A549 (cell line): ENCODE measurements around the gene STOX1. TPM values are rescaled to one million over a fixed set of nuclear protein-coding genes. Genes with fewer than 3 reads are reported as not detected.

Experiments used
- ATAC-seq, 2 experiments: fragments of 200-7000 bp in 1 of 2; fragments of >200 bp in 1 of 2; cut with Nextera tagmentation in 1 of 2; cut with Tn5 transposase in 1 of 2; 3 replicates each; pipeline versions ENCODE4 v1.8.0 to v1.9.1; 2018 to 2020; ENCODE audit warnings: mild to moderate bottlenecking in 1 of 2, moderate library complexity in 1 of 2
- CTCF ChIA-PET: fragments of 300-600 bp; sonication (Branson Sonifier 250); formaldehyde crosslinking; extraction: SDS; loops from one replicate; lab custom pipeline; 2021; ENCODE audit warnings: antibody characterized with exemption, inconsistent platforms; lab: Yijun Ruan, JAX
- POLR2A ChIA-PET: fragments of 350-600 bp; formaldehyde crosslinking; extraction: SDS; loops from one replicate; lab custom pipeline; 2021; ENCODE audit warnings: antibody characterized with exemption, inconsistent platforms; lab: Yijun Ruan, JAX
- DNase-seq, 2 experiments: peaks; one replicate each; pipeline versions ENCODE4 v3.0.0 to v3.0.0-alpha.2; 2011 to 2016; ENCODE audit warnings: low read depth in 1 of 2, low spot score in 1 of 2
- FAIRE-seq: peaks from 2 replicates; lab custom pipeline; 2011; peaks lifted over from hg19 to GRCh38; lab: Jason Lieb, UNC
- H3K27ac ChIP-seq, 2 experiments: fragments of >200 bp; sonication (Bioruptor Twin); formaldehyde crosslinking; 3 replicates each; pipeline ENCODE4 v1.5.1; 2016 to 2017
- H3K4me1 ChIP-seq: fragments of >200 bp; sonication (Bioruptor Twin); formaldehyde crosslinking; 3 replicates; pipeline ENCODE4 v1.6.1; 2016
- H3K4me2 ChIP-seq: fragments of >200 bp; sonication (Bioruptor Twin); formaldehyde crosslinking; 3 replicates; pipeline ENCODE4 v1.6.1; 2016
- H3K4me3 ChIP-seq: fragments of >200 bp; sonication (Bioruptor Twin); formaldehyde crosslinking; 3 replicates; pipeline ENCODE4 v1.5.1; 2016
- H3K9me3 ChIP-seq: fragments of >200 bp; sonication (Bioruptor Twin); formaldehyde crosslinking; 3 replicates; pipeline ENCODE4 v1.6.1; 2016
- EP300 ChIP-seq, 2 experiments: fragments of >200 bp; sonication (Bioruptor Twin); formaldehyde crosslinking; IDR thresholded peaks; 2 replicates in 1 of 2; 3 replicates in 1 of 2; pipeline ENCODE4 v1.6.1; 2016 to 2017
- HOXA7 ChIP-seq: fragments of 250-450 bp; sonication (Bioruptor Pico); IDR thresholded peaks from 2 replicates; pipeline ENCODE4 v1.5.0; 2020; ENCODE audit warnings: mild to moderate bottlenecking, moderate library complexity
- HOXB13 ChIP-seq: fragments of 250-450 bp; sonication (Bioruptor Pico); IDR thresholded peaks from 2 replicates; pipeline ENCODE4 v1.5.0; 2020; ENCODE audit warnings: low read depth, mild to moderate bottlenecking, moderate library complexity
- JUNB ChIP-seq: fragments of >200 bp; sonication (Bioruptor Twin); formaldehyde crosslinking; IDR thresholded peaks from 2 replicates; pipeline ENCODE4 v1.6.1; 2016
- MAZ ChIP-seq: fragments of 150-350 bp; IDR thresholded peaks from 2 replicates; pipeline ENCODE4 v1.6.1; 2014; ENCODE audit warnings: antibody characterized with exemption, low read depth, low read length, borderline replicate concordance
- NFE2L2 ChIP-seq: fragments of 150-350 bp; conservative IDR thresholded peaks from 2 replicates; pipeline ENCODE4 v1.6.1; 2014; ENCODE audit warnings: low read length
- NR3C1 ChIP-seq: fragments of >200 bp; sonication (Bioruptor Twin); formaldehyde crosslinking; IDR thresholded peaks from 3 replicates; pipeline ENCODE4 v1.6.1; 2017
- PHF8 ChIP-seq: fragments of 200-600 bp; sonication (generic); IDR thresholded peaks from 2 replicates; pipeline ENCODE4 v1.6.1; 2016; ENCODE audit warnings: low read depth, mild to moderate bottlenecking, antibody characterized with exemption, moderate library complexity, borderline replicate concordance
- POLR2A ChIP-seq: IDR thresholded peaks from 2 replicates; pipeline ENCODE4 v1.6.1; 2012; ENCODE audit warnings: mild to moderate bottlenecking, low read length
- RFX5 ChIP-seq: fragments of 450-650 bp; IDR thresholded peaks from 2 replicates; pipeline ENCODE4 v1.7.1; 2014; ENCODE audit warnings: antibody characterized with exemption, mild to moderate bottlenecking, moderate library complexity
- SMC3 ChIP-seq: fragments of >200 bp; sonication (Bioruptor Twin); formaldehyde crosslinking; IDR thresholded peaks from 3 replicates; pipeline ENCODE4 v1.6.1; 2018; ENCODE audit warnings: inconsistent platforms
- TP53 ChIP-seq: fragments of 250-450 bp; sonication (Bioruptor Pico); IDR thresholded peaks from 2 replicates; pipeline ENCODE4 v1.5.0; 2021; ENCODE audit warnings: mild to moderate bottlenecking, moderate library complexity
- ZFP36 ChIP-seq: fragments of 450-650 bp; IDR thresholded peaks from 2 replicates; pipeline ENCODE4 v1.6.1; 2014; ENCODE audit warnings: borderline replicate concordance; ENCODE audit not compliant: partially characterized antibody
- ZNF302 ChIP-seq: fragments of 250-450 bp; sonication (Bioruptor Pico); IDR thresholded peaks from 2 replicates; pipeline ENCODE4 v1.9.0; 2021; ENCODE audit warnings: inconsistent platforms, mild to moderate bottlenecking, moderate library complexity
- WGBS: methylation state at CpG from one replicate; pipeline ENCODE4 v1.1.6; 2017; ENCODE audit errors: missing lambda C conversion rate; 5-methylcytosine and 5-hydroxymethylcytosine counted together
- polyA plus RNA-seq, 4 experiments: library from polyadenylated mRNA; depleted of rRNA in 3 of 4; stranded (reverse); fragments of >200 nt; fragmentation: RNase III in 1 of 4; extraction: RNeasy Plus Mini Kit Qiagen cat#74134 plus additional on column Dnase treatment in 1 of 4; gene quantifications; 2 replicates in 3 of 4; 3 replicates in 1 of 4; pipeline ENCODE4 v1.2.3, GENCODE V29; 2011 to 2017
- TF ChIP-seq, protein P1 (sequence below): fragments of 200-600 bp; sonication (generic); IDR thresholded peaks from 2 replicates; pipeline ENCODE4 v1.6.1; 2016; ENCODE audit warnings: antibody characterized with exemption, mild to moderate bottlenecking, moderate library complexity
- TF ChIP-seq, protein P2 (sequence below): fragments of >200 bp; sonication (Bioruptor Twin); formaldehyde crosslinking; IDR thresholded peaks from 3 replicates; pipeline ENCODE4 v1.6.1; 2016
- TF ChIP-seq, protein P3 (sequence below): fragments of 250-450 bp; sonication (Bioruptor Pico); IDR thresholded peaks from 2 replicates; pipeline ENCODE4 v1.5.0; 2020; ENCODE audit warnings: low read depth, mild to moderate bottlenecking, moderate library complexity
- TF ChIP-seq, protein P4 (sequence below): IDR thresholded peaks from 2 replicates; pipeline ENCODE4 v1.6.1; 2012
- TF ChIP-seq, protein P5 (sequence below): IDR thresholded peaks from 2 replicates; pipeline ENCODE4 v1.6.1; 2012
- TF ChIP-seq, protein P6 (sequence below): fragments of 150-350 bp; IDR thresholded peaks from 2 replicates; pipeline ENCODE4 v1.6.1; 2014; ENCODE audit warnings: low read depth, mild to moderate bottlenecking, low read length

The STOX1 gene
- polyA plus RNA-seq, 2 of the 4 experiments (the other 2 are of a cell fraction) = 0.94 to 1.6 TPM

DNA sequence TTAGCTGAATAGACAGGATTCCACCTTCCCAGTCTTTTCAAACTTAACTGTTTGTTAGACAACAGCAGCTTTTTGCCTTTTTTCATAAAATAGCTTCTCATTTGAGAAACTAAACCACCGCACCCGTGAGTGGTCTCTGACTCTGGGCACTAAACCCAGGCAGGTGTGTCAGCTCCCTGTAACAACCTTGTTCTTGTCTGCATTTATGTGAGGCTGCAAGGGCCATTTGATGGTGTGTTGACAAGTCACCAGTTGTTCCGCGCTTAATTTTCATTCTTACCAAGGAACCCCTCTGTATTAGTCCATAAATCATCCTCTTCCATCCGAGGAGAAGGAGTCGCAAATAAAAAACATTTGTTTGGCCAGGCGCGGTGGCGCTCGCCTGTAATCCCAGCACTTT lies 1.5 kb downstream of the STOX1 start:
- no peak for FAIRE-seq
- Histone ChIP-seq H3K27ac (no peak overlapping the region), H3K4me1 (no peaks in the 10 kb centered on the region), H3K4me2 (no peak overlapping the region; the same call in 2 of the 3 replicates), H3K9me3 (no peaks in the 10 kb centered on the region), H3K4me3 (no peak overlapping the region)
- TF ChIP-seq JUNB (no peak), ZFP36 (no peak), POLR2A (no peak), HOXA7 (CRISPR knock-in tag) (no peak), MAZ (no peak), PHF8 (no peak), ZNF302 (no peak), SMC3 (no peak), HOXB13 (CRISPR knock-in tag) (no peak), TP53 (CRISPR knock-in tag) (no peak), NR3C1 (no peak), EP300 (IDR thresholded peaks at IDR 0.05) (no peak), NFE2L2 (no peak), RFX5 (no peak)
- TF ChIP-seq, protein P1, sequence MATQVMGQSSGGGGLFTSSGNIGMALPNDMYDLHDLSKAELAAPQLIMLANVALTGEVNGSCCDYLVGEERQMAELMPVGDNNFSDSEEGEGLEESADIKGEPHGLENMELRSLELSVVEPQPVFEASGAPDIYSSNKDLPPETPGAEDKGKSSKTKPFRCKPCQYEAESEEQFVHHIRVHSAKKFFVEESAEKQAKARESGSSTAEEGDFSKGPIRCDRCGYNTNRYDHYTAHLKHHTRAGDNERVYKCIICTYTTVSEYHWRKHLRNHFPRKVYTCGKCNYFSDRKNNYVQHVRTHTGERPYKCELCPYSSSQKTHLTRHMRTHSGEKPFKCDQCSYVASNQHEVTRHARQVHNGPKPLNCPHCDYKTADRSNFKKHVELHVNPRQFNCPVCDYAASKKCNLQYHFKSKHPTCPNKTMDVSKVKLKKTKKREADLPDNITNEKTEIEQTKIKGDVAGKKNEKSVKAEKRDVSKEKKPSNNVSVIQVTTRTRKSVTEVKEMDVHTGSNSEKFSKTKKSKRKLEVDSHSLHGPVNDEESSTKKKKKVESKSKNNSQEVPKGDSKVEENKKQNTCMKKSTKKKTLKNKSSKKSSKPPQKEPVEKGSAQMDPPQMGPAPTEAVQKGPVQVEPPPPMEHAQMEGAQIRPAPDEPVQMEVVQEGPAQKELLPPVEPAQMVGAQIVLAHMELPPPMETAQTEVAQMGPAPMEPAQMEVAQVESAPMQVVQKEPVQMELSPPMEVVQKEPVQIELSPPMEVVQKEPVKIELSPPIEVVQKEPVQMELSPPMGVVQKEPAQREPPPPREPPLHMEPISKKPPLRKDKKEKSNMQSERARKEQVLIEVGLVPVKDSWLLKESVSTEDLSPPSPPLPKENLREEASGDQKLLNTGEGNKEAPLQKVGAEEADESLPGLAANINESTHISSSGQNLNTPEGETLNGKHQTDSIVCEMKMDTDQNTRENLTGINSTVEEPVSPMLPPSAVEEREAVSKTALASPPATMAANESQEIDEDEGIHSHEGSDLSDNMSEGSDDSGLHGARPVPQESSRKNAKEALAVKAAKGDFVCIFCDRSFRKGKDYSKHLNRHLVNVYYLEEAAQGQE = no peak
- TF ChIP-seq, protein P2, sequence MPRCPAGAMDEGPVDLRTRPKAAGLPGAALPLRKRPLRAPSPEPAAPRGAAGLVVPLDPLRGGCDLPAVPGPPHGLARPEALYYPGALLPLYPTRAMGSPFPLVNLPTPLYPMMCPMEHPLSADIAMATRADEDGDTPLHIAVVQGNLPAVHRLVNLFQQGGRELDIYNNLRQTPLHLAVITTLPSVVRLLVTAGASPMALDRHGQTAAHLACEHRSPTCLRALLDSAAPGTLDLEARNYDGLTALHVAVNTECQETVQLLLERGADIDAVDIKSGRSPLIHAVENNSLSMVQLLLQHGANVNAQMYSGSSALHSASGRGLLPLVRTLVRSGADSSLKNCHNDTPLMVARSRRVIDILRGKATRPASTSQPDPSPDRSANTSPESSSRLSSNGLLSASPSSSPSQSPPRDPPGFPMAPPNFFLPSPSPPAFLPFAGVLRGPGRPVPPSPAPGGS = no peak
- TF ChIP-seq, protein P3, sequence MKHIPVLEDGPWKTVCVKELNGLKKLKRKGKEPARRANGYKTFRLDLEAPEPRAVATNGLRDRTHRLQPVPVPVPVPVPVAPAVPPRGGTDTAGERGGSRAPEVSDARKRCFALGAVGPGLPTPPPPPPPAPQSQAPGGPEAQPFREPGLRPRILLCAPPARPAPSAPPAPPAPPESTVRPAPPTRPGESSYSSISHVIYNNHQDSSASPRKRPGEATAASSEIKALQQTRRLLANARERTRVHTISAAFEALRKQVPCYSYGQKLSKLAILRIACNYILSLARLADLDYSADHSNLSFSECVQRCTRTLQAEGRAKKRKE (CRISPR knock-in tag) = no peak
- TF ChIP-seq, protein P4, sequence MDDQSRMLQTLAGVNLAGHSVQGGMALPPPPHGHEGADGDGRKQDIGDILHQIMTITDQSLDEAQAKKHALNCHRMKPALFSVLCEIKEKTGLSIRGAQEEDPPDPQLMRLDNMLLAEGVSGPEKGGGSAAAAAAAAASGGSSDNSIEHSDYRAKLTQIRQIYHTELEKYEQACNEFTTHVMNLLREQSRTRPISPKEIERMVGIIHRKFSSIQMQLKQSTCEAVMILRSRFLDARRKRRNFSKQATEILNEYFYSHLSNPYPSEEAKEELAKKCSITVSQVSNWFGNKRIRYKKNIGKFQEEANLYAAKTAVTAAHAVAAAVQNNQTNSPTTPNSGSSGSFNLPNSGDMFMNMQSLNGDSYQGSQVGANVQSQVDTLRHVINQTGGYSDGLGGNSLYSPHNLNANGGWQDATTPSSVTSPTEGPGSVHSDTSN = no peak
- TF ChIP-seq, protein P5, sequence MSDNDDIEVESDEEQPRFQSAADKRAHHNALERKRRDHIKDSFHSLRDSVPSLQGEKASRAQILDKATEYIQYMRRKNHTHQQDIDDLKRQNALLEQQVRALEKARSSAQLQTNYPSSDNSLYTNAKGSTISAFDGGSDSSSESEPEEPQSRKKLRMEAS = no peak
- TF ChIP-seq, protein P6, sequence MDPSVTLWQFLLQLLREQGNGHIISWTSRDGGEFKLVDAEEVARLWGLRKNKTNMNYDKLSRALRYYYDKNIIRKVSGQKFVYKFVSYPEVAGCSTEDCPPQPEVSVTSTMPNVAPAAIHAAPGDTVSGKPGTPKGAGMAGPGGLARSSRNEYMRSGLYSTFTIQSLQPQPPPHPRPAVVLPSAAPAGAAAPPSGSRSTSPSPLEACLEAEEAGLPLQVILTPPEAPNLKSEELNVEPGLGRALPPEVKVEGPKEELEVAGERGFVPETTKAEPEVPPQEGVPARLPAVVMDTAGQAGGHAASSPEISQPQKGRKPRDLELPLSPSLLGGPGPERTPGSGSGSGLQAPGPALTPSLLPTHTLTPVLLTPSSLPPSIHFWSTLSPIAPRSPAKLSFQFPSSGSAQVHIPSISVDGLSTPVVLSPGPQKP = no peak
- ATAC-seq = no peak
- ChIA-PET CTCF (interaction anchor here (1.3 to 2.5 kb wide), 2 partner anchors 9 to 11 kb away, joined by 3 to 9 read pairs; no protein-coding TSS in a partner anchor), POLR2A (no interaction called here)
- 90% methylated on average over 10 of the region's 10 CpGs for WGBS
- DNase-seq = no peak
